CD4-positive, alpha-beta T cell treated with Interleukin-2 at 100 ng/mL for 4 hours (primary cell): Measurements from ENCODE around the gene CBLB.

ENCODE experiments used
- DNase-seq: peaks from one replicate; pipeline ENCODE4 v3.0.0-alpha.2; 2020; ENCODE audit warnings: low spot score

CBLB gene

GRCh38 chr3:105616374-105617121 is 252.3 kb downstream of the CBLB start:
- DNase-seq, result no peak

GRCh38 chr3:105615814-105616213 is 253.0 kb downstream of the CBLB start:
- DNase-seq, result no peak

GRCh38 chr3:105614288-105615030 is 254.4 kb downstream of the CBLB start:
- no peak for DNase-seq

GRCh38 chr3:105613120-105613519 is 255.7 kb downstream of the CBLB start:
- DNase-seq, result no peak

GRCh38 chr3:105611304-105612192 is 257.3 kb downstream of the CBLB start:
- no peak for DNase-seq

GRCh38 chr3:105610473-105610872 is 258.3 kb downstream of the CBLB start:
- DNase-seq, result no peak

- no peak for DNase-seq
These were observed 260.2 kb downstream of the CBLB start for GRCh38 chr3:105608623-105609022.

- DNase-seq, result no peak
These were observed 262.8 kb downstream of the CBLB start for GRCh38 chr3:105606016-105606415.
